Stimulated activated CD4-positive, alpha-beta T cell treated with anti-CD3 and anti-CD28 coated beads, Interleukin-2, amount 100 ng/mL, for 24 hours (primary cell): ENCODE results near the gene PCDHA7.
"Not testable (repeated sequence)": the region's sequence is repeated elsewhere in the genome, so short reads cannot be mapped to it uniquely, and the experiment has no call there.

Experiments
- DNase-seq, 2 donors: peaks; one replicate each; pipeline ENCODE4 v3.0.0-alpha.2; 2020

PCDHA7 gene

GRCh38 chr5:140868721-140869554, 34.9 kb downstream of the PCDHA7 start, which contains the start of gene PCDHA11:
Gene PCDHA11, plus strand, starts transcription at chr5:140868957. Its CDS starts 147 bp downstream, at chr5:140869104.
- DNase-seq = no peak

GRCh38 chr5:140869555-140869886, 35.5 kb downstream of the PCDHA7 start:
- DNase-seq = no peak

- no peak for DNase-seq
Measured at GRCh38 chr5:140870221-140871201, 36.4 kb downstream of the PCDHA7 start.

GRCh38 chr5:140875085-140876065, 41.3 kb downstream of the PCDHA7 start, which contains the start of gene PCDHA12:
Gene PCDHA12, plus strand, starts transcription at chr5:140875308. Its CDS starts 165 bp downstream, at chr5:140875473.
- DNase-seq = no peak

- DNase-seq = not testable (repeated sequence)
Measured at GRCh38 chr5:140876541-140877261, 42.6 kb downstream of the PCDHA7 start.

- DNase-seq = no peak
Measured at GRCh38 chr5:140877262-140877581, 43.2 kb downstream of the PCDHA7 start.

GRCh38 chr5:140881889-140882590, 48.0 kb downstream of the PCDHA7 start, which contains the start of gene PCDHA13:
Gene PCDHA13, plus strand, starts transcription at chr5:140882124. Its CDS starts 145 bp downstream, at chr5:140882269.
- no peak for DNase-seq

- no peak for DNase-seq
Measured at GRCh38 chr5:140882591-140882899, 48.5 kb downstream of the PCDHA7 start.

GRCh38 chr5:140883373-140883772, 49.3 kb downstream of the PCDHA7 start:
- DNase-seq = no peak

- no peak for DNase-seq
Measured at GRCh38 chr5:140883927-140884697, 50.0 kb downstream of the PCDHA7 start.
